A549 treated with AZD9567 at 1 μM for 4 hours (cell line): ENCODE results near the gene BDP1. TPM values are rescaled to one million over a fixed set of nuclear protein-coding genes. Genes with fewer than 3 reads are reported as not detected.

ENCODE experiments used
- total RNA-seq: library from RNA; stranded (reverse); fragments of 200-300 nt; extraction: Qiagen RNA extraction; gene quantifications from 5 replicates; pipeline ENCODE4 v1.2.3, GENCODE V29; 2022; ENCODE audit not compliant: insufficient read depth

Gene BDP1, protein sequence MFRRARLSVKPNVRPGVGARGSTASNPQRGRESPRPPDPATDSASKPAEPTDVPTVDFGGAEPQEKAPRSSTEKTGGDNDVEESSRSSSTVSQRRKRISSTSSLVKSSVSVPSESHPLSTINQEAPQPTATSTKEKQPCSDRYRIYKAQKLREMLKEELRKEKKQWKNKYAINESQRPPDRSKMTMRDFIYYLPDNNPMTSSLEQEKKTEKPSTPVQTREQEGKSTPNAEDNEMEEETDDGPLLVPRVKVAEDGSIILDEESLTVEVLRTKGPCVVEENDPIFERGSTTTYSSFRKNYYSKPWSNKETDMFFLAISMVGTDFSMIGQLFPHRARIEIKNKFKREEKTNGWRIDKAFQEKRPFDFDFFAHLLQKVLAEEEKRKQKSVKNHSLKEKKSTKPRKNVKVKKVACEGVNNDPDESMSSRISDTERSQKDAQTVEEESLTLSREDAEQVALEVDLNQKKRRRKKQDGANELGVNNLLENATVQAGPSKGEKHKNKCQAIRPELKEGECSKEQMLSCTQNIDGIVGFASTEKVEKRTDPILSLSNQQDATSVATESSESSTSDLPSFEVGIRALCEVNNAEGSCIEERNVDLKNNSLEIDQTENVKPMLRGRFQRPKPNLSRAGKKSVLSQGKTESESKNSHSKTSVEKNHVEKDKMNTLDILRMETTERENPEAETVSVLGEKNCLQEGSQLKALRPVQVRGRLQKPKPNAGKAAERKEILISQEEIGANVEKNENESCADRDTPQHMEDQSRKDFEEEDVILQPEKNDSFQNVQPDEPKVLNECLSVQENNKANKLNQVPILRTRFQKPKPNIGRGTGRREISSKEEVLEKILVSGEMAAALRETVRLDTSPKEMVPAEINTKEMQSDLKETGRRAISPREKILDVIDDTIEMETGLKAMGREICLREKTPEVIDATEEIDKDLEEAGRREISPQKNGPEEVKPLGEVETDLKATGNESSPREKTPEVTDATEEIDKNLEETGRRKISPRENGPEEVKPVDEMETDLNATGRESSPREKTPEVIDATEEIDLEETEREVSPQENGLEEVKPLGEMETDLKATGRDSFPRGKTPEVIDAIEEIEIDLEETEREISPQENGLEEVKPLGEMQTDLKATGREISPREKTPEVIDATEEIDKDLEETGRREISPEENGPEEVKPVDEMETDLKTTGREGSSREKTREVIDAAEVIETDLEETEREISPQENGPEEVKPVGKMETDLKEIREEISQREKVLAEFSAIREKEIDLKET (N-terminal part only)
- total RNA-seq = 7.9 to 13.4 TPM (median 11.5 TPM) in 5 replicates

GRCh38 chr5:71455427-71456361 is at the start of gene BDP1:
Gene BDP1, plus strand, starts transcription at chr5:71455651. Its CDS starts 227 bp downstream, at chr5:71455878.

GRCh38 chr5:71586941-71587765 is 131.7 kb downstream of the BDP1 start, which contains the start of gene MCCC2:
Gene MCCC2, plus strand, starts transcription at chr5:71587340. Its CDS starts 86 bp downstream, at chr5:71587426.

Other genes starting within 250 kb of the BDP1 start
- 39.2 to 43.3 TPM (median 41.3 TPM) in 5 replicates for gene MCCC2, start 131.7 kb downstream of the BDP1 start, total RNA-seq